Measurements from ENCODE around the gene WNT11.

GRCh38 chr11:76237000-76237649, 30.8 kb upstream of the WNT11 start:
- TF ChIP-seq CTCF (IDR thresholded peaks at IDR 0.05) = no peak
- no peak for TF ChIP-seq POLR2A (IDR thresholded peaks at IDR 0.05)
- no peak for TF ChIP-seq POLR2AphosphoS5 (IDR thresholded peaks at IDR 0.05; ENCODE audit: insufficient read depth in 1 of 2, low read depth in 1 of 2)
